Fibroblast of lung (primary cell): ENCODE results near the gene LRRD1.

ENCODE experiments used
- CTCF ChIP-seq, 2 donors: IDR thresholded peaks in 1 of 2; conservative IDR thresholded peaks in 1 of 2; 1 replicate in 1 of 2; 2 replicates in 1 of 2; pipeline ENCODE4 v1.5.1; 2011 to 2012; ENCODE audit warnings: low read length in 2 of 2, control low read depth in 1 of 2, inconsistent platforms in 1 of 2, low read depth in 1 of 2, mild to moderate bottlenecking in 1 of 2
- EZH2 ChIP-seq: IDR thresholded peaks from 2 replicates; pipeline ENCODE4 v1.5.1; 2012; ENCODE audit warnings: low read length, control low read depth, mild to moderate bottlenecking; ENCODE audit errors: missing control alignments

GRCh38 chr7:92133737-92134270 lies 45.1 kb downstream of the LRRD1 start:
- TF ChIP-seq CTCF (conservative IDR thresholded peaks at IDR 0.05 in 1 of 2, IDR thresholded peaks at IDR 0.05 in 1 of 2; ENCODE audit: low read depth in 1 of 2, low read length in 2 of 2) (peak; percentile 76 to 84), EZH2 (no peak)
